ENCODE measurements around the gene TP73.

Gene TP73

GRCh38 chr1:3641046-3641760, 11.1 kb upstream of the TP73 start:
- no peaks in the 10 kb centered on the region for H3K9me3 Mint-ChIP-seq
- no peak overlapping the region for H3K27ac Mint-ChIP-seq
- no peak overlapping the region for H3K4me3 Mint-ChIP-seq
- H3K27me3 Mint-ChIP-seq (ENCODE audit: low read depth) = no peaks in the 10 kb centered on the region
- peaks cover 43% of the 10 kb centered on the region for H3K36me3 Mint-ChIP-seq (ENCODE audit: low read depth)
- no peak for TF ChIP-seq CTCF (IDR thresholded peaks at IDR 0.05; ENCODE audit: unreplicated experiment in 3 of 3)
- H3K4me1 Mint-ChIP-seq = peaks cover 9% of the 10 kb centered on the region

GRCh38 chr1:3641816-3642215, 10.5 kb upstream of the TP73 start:
- Mint-ChIP-seq H3K9me3 (no peaks in the 10 kb centered on the region), H3K27ac (no peak overlapping the region), H3K4me1 (peaks cover 9% of the 10 kb centered on the region), H3K4me3 (no peak overlapping the region), H3K27me3 (ENCODE audit: low read depth) (peaks cover 3% of the 10 kb centered on the region), H3K36me3 (ENCODE audit: low read depth) (peaks cover 41% of the 10 kb centered on the region)
- no peak for TF ChIP-seq CTCF (IDR thresholded peaks at IDR 0.05; ENCODE audit: unreplicated experiment in 3 of 3)

- Mint-ChIP-seq H3K27ac (no peak overlapping the region), H3K4me3 (no peak overlapping the region), H3K27me3 (ENCODE audit: low read depth) (peaks cover 3% of the 10 kb centered on the region), H3K4me1 (peaks cover 10% of the 10 kb centered on the region), H3K36me3 (ENCODE audit: low read depth) (peaks cover 33% of the 10 kb centered on the region), H3K9me3 (no peaks in the 10 kb centered on the region)
- no peak for TF ChIP-seq CTCF (IDR thresholded peaks at IDR 0.05; ENCODE audit: unreplicated experiment in 3 of 3)
These were observed 9.2 kb upstream of the TP73 start for GRCh38 chr1:3642919-3643675.

- no peak for TF ChIP-seq CTCF (IDR thresholded peaks at IDR 0.05; ENCODE audit: unreplicated experiment in 3 of 3)
- H3K27me3 Mint-ChIP-seq (ENCODE audit: low read depth) = peaks cover 3% of the 10 kb centered on the region
- H3K4me1 Mint-ChIP-seq = peaks cover 9% of the 10 kb centered on the region
- H3K36me3 Mint-ChIP-seq (ENCODE audit: low read depth) = peaks cover 25% of the 10 kb centered on the region
- H3K9me3 Mint-ChIP-seq = no peaks in the 10 kb centered on the region
- no peak overlapping the region for H3K27ac Mint-ChIP-seq
- H3K4me3 Mint-ChIP-seq = no peak overlapping the region
These were observed 8.0 kb upstream of the TP73 start for GRCh38 chr1:3644273-3644672.

- H3K4me1 Mint-ChIP-seq = peaks cover 13% of the 10 kb centered on the region
- no peaks in the 10 kb centered on the region for H3K9me3 Mint-ChIP-seq
- TF ChIP-seq CTCF (IDR thresholded peaks at IDR 0.05; ENCODE audit: unreplicated experiment in 3 of 3) = no peak
- peaks cover 8% of the 10 kb centered on the region for H3K27me3 Mint-ChIP-seq (ENCODE audit: low read depth)
- H3K4me3 Mint-ChIP-seq = no peak overlapping the region
- H3K36me3 Mint-ChIP-seq (ENCODE audit: low read depth) = peaks cover 25% of the 10 kb centered on the region
- no peak overlapping the region for H3K27ac Mint-ChIP-seq
These were observed 7.1 kb upstream of the TP73 start for GRCh38 chr1:3645247-3645646.

Measured in nephron (organoid).